ENCODE data around the gene IRF2BP2. TPM values are rescaled to one million over a fixed set of nuclear protein-coding genes. Genes with fewer than 3 reads are reported as not detected.
A peak's percentile ranks its signal among the peaks of the same experiment; 100 is the strongest.

The IRF2BP2 gene
- total and polyA plus RNA-seq, 2 of the 13 experiments (the other 11 are each of a cell fraction or from before 2014, with no cell fraction given) = 140 to 147 TPM

- H3K9ac ChIP-seq (ENCODE audit: insufficient read depth, low read depth, low read length) = no peak overlapping the region
- no peaks in the 10 kb centered on the region for H4K20me1 ChIP-seq (ENCODE audit: insufficient read depth, low read length)
- no peaks in the 10 kb centered on the region for H3K36me3 ChIP-seq (replicated peaks in 1 of 2; ENCODE audit: control insufficient read depth in 1 of 2, insufficient read depth in 2 of 2, low read length in 2 of 2)
- no peak for FAIRE-seq
- ChIA-PET POLR2A (no interaction called here), CTCF (ENCODE audit: low intra/inter-chr PET ratio, low total read pairs) (no interaction called here)
- intact Hi-C loops (cut with micrococcal nuclease; ENCODE audit: unreplicated experiment) = no loop called here
- no peak for ATAC-seq
- in situ Hi-C loops (cut with HindIII; ENCODE audit: extremely low pct_ligation_motif_present, low pct_unique_long_range_greater_than_20kb) = no loop called here
- H3K4me1 ChIP-seq (ENCODE audit: insufficient read depth, low read length) = peaks cover 24% of the 10 kb centered on the region
- no peak overlapping the region for H2AFZ ChIP-seq (ENCODE audit: low read length)
- no TSS peak for BruUV-seq (replicated peaks)
- TF ChIP-seq HMG20A (CRISPR knock-in tag; IDR thresholded peaks at IDR 0.05; ENCODE audit: borderline replicate concordance) = no peak
- no peak for TF ChIP-seq MYC (CRISPR knock-in tag; IDR thresholded peaks at IDR 0.05; ENCODE audit: borderline replicate concordance)
- TF ChIP-seq SMC3 (IDR thresholded peaks at IDR 0.05; ENCODE audit: low read length) = no peak
- TF ChIP-seq ZNF564 (CRISPR knock-in tag; IDR thresholded peaks at IDR 0.05) = peak; percentile 94
- TF ChIP-seq, protein P1, sequence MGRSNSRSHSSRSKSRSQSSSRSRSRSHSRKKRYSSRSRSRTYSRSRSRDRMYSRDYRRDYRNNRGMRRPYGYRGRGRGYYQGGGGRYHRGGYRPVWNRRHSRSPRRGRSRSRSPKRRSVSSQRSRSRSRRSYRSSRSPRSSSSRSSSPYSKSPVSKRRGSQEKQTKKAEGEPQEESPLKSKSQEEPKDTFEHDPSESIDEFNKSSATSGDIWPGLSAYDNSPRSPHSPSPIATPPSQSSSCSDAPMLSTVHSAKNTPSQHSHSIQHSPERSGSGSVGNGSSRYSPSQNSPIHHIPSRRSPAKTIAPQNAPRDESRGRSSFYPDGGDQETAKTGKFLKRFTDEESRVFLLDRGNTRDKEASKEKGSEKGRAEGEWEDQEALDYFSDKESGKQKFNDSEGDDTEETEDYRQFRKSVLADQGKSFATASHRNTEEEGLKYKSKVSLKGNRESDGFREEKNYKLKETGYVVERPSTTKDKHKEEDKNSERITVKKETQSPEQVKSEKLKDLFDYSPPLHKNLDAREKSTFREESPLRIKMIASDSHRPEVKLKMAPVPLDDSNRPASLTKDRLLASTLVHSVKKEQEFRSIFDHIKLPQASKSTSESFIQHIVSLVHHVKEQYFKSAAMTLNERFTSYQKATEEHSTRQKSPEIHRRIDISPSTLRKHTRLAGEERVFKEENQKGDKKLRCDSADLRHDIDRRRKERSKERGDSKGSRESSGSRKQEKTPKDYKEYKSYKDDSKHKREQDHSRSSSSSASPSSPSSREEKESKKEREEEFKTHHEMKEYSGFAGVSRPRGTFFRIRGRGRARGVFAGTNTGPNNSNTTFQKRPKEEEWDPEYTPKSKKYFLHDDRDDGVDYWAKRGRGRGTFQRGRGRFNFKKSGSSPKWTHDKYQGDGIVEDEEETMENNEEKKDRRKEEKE (IDR thresholded peaks at IDR 0.05) = no peak
- no peak for DNase-seq (ENCODE audit: low spot score)
- H3K4me2 ChIP-seq (ENCODE audit: low read depth, low read length) = no peak overlapping the region
- H3K79me2 ChIP-seq (ENCODE audit: insufficient read depth, low read length) = no peaks in the 10 kb centered on the region
- 88% methylated on average over 3 of the region's 3 CpGs for WGBS (ENCODE audit: low lambda C conversion rate)
- no peak overlapping the region for H3K4me3 ChIP-seq (replicated peaks in 1 of 3; ENCODE audit: insufficient read depth in 1 of 3, low read depth in 2 of 3, low read length in 3 of 3)
- H3K27ac ChIP-seq (ENCODE audit: extremely low read length, insufficient read depth, low read length) = no peak overlapping the region
- H3K27me3 ChIP-seq (ENCODE audit: control insufficient read depth in 1 of 2, insufficient read depth in 2 of 2, low read length in 2 of 2) = no peaks in the 10 kb centered on the region
- peaks cover 6% of the 10 kb centered on the region for H3K9me3 ChIP-seq (ENCODE audit: low read length)
Measured at GRCh38 chr1:234649432-234650081, 39.6 kb upstream of the IRF2BP2 start.

DNA sequence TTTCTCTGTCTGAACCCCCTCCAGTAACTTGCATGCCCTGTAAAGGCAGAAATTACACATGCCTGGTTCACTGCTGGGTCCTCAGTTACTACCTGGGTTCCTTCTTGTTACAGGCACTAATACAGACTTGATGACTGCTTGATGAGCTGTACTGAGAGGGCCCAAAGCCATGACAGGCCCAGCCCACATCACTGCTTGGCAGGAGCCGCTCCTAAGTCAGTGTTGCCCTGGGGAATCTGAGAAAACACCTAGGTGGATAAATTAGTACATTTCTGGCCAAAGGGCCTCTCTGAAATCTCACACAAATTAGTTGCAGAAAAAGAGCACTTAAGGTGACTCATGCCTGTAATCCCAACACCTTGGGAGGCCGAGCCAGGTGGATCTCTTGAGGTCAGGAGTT lies 37.8 kb upstream of the IRF2BP2 start:
- FAIRE-seq (no peak), ATAC-seq (no peak), DNase-seq (ENCODE audit: low spot score) (no peak)
- Histone ChIP-seq H2AFZ (ENCODE audit: low read length) (no peak overlapping the region), H3K27ac (ENCODE audit: extremely low read length, insufficient read depth, low read length) (no peak overlapping the region), H4K20me1 (ENCODE audit: insufficient read depth, low read length) (no peaks in the 10 kb centered on the region), H3K4me3 (replicated peaks in 1 of 3; ENCODE audit: insufficient read depth in 1 of 3, low read depth in 2 of 3, low read length in 3 of 3) (no peak overlapping the region), H3K9ac (ENCODE audit: insufficient read depth, low read depth, low read length) (no peak overlapping the region), H3K79me2 (ENCODE audit: insufficient read depth, low read length) (no peaks in the 10 kb centered on the region), H3K9me3 (ENCODE audit: low read length) (peaks cover 6% of the 10 kb centered on the region), H3K36me3 (replicated peaks in 1 of 2; ENCODE audit: control insufficient read depth in 1 of 2, insufficient read depth in 2 of 2, low read length in 2 of 2) (no peaks in the 10 kb centered on the region), H3K4me2 (ENCODE audit: low read depth, low read length) (no peak overlapping the region), H3K4me1 (ENCODE audit: insufficient read depth, low read length) (peaks cover 40% of the 10 kb centered on the region), H3K27me3 (ENCODE audit: control insufficient read depth in 1 of 2, insufficient read depth in 2 of 2, low read length in 2 of 2) (no peaks in the 10 kb centered on the region)
- WGBS (ENCODE audit: low lambda C conversion rate) = 100% methylated on average over 2 of the region's 2 CpGs
- in situ Hi-C loops (cut with HindIII; ENCODE audit: extremely low pct_ligation_motif_present, low pct_unique_long_range_greater_than_20kb) (no loop called here), intact Hi-C loops (cut with micrococcal nuclease; ENCODE audit: unreplicated experiment) (no loop called here)
- CTCF ChIA-PET (ENCODE audit: low intra/inter-chr PET ratio, low total read pairs) = no interaction called here
- POLR2A ChIA-PET = interaction anchor here (1.0 to 2.5 kb wide), 2 partner anchors 11 to 36 kb away, joined by 3 to 12 read pairs; partner anchors contain the start of gene IRF2BP2
- BruUV-seq (replicated peaks) = no TSS peak
- TF ChIP-seq TBP (CRISPR knock-in tag; IDR thresholded peaks at IDR 0.05) = no peak

Data from HepG2 (cell line).